Left forelimb (tissue), 1 donor: ENCODE measurements around the gene KLF11.

Experiments
- DNase-seq: peaks from one replicate; pipeline ENCODE4 v3.0.0-alpha.2; 2018; ENCODE audit warnings: low spot score

The KLF11 gene

GRCh38 chr2:10064932-10065772 is 21.8 kb downstream of the KLF11 start:
- no peak for DNase-seq

GRCh38 chr2:10065773-10066055 is 22.4 kb downstream of the KLF11 start:
- no peak for DNase-seq

- no peak for DNase-seq
Measured at GRCh38 chr2:10067330-10067729, 24.0 kb downstream of the KLF11 start.

- no peak for DNase-seq
Measured at GRCh38 chr2:10067881-10068280, 24.5 kb downstream of the KLF11 start.

GRCh38 chr2:10071176-10071575 is 27.8 kb downstream of the KLF11 start:
- no peak for DNase-seq

GRCh38 chr2:10071595-10071994 is 28.2 kb downstream of the KLF11 start:
- DNase-seq = no peak

GRCh38 chr2:10072656-10073480 is 29.5 kb downstream of the KLF11 start:
- DNase-seq = no peak

- no peak for DNase-seq
Measured at GRCh38 chr2:10073706-10074105, 30.4 kb downstream of the KLF11 start.

- no peak for DNase-seq
Measured at GRCh38 chr2:10075101-10075500, 31.8 kb downstream of the KLF11 start.

GRCh38 chr2:10075571-10076209 is 32.3 kb downstream of the KLF11 start:
- DNase-seq = no peak

GRCh38 chr2:10076511-10076910 is 33.2 kb downstream of the KLF11 start:
- DNase-seq = no peak

GRCh38 chr2:10076988-10077527 is 33.7 kb downstream of the KLF11 start:
- DNase-seq = no peak

GRCh38 chr2:10078001-10078400 is 34.7 kb downstream of the KLF11 start:
- DNase-seq = no peak

- no peak for DNase-seq
Measured at GRCh38 chr2:10078704-10079265, 35.4 kb downstream of the KLF11 start.

- no peak for DNase-seq
Measured at GRCh38 chr2:10079266-10079869, 36.0 kb downstream of the KLF11 start.

GRCh38 chr2:10079870-10080535 is 36.7 kb downstream of the KLF11 start, which contains the start of gene CYS1:
Gene CYS1, minus strand, starts transcription at chr2:10080411. Its CDS starts 188 bp downstream, at chr2:10080223.
- no peak for DNase-seq

- DNase-seq = no peak
Measured at GRCh38 chr2:10080536-10081304, 37.4 kb downstream of the KLF11 start.

- DNase-seq = no peak
Measured at GRCh38 chr2:10083046-10083445, 39.7 kb downstream of the KLF11 start.

GRCh38 chr2:10083692-10084211 is 40.4 kb downstream of the KLF11 start:
- DNase-seq = no peak

GRCh38 chr2:10084223-10084865 is 41.0 kb downstream of the KLF11 start:
- DNase-seq = no peak
